Body of pancreas (tissue), 4 donors: Measurements from ENCODE around the gene PDLIM5. TPM values are rescaled to one million over a fixed set of nuclear protein-coding genes. Genes with fewer than 3 reads are reported as not detected.

Source experiments
- ATAC-seq: fragments of 150-250 bp; one replicate; pipeline ENCODE4 v1.9.1; 2016
- DNase-seq, 4 donors: peaks; one replicate each; pipeline ENCODE4 v3.0.0-alpha.2; 2019
- H3K27ac ChIP-seq, 4 donors: fragments of 200-600 bp; sonication (generic); 1 replicate in 3 of 4; 2 replicates in 1 of 4; pipeline versions ENCODE4 v1.5.1 to v1.6.1; 2016 to 2019; ENCODE audit warnings: mild to moderate bottlenecking in 1 of 4, mixed read lengths in 1 of 4, moderate library complexity in 1 of 4
- H3K27me3 ChIP-seq, 2 donors: fragments of 200-600 bp; sonication (generic); one replicate each; pipeline ENCODE4 v1.6.0; 2016; ENCODE audit warnings: mild to moderate bottlenecking in 1 of 2
- H3K36me3 ChIP-seq, 2 donors: fragments of 200-600 bp; sonication (generic); replicated peaks in 1 of 2; 2 replicates each; pipeline ENCODE4 v1.5.1; 2016; ENCODE audit warnings: low read depth in 2 of 2; ENCODE audit not compliant: insufficient read depth in 1 of 2
- H3K4me1 ChIP-seq: fragments of 200-600 bp; sonication (generic); one replicate; pipeline ENCODE4 v1.6.0; 2016
- H3K4me3 ChIP-seq, 2 donors: fragments of 200-600 bp; sonication (generic); 1 replicate in 1 of 2; 2 replicates in 1 of 2; pipeline ENCODE4 v1.5.1; 2016 to 2019
- H3K9me3 ChIP-seq, 3 donors: fragments of 200-600 bp; sonication (generic); 1 replicate in 2 of 3; 2 replicates in 1 of 3; pipeline ENCODE4 v1.5.1; 2016
- POLR2A ChIP-seq, 3 donors: fragments of 450-650 bp; IDR thresholded peaks; one replicate each; pipeline ENCODE4 v1.6.1; 2016; ENCODE audit warnings: antibody characterized with exemption in 3 of 3, mild to moderate bottlenecking in 2 of 3
- WGBS, 2 donors: methylation state at CpG; one replicate each; pipeline ENCODE4 v1.1.5; 2017; 5-methylcytosine and 5-hydroxymethylcytosine counted together
- intact Hi-C: fragments of 100-400 bp; cut with DNase I; formaldehyde crosslinking; loops from one replicate; pipeline ENCODE4 v1.15.1; 2023
- total RNA-seq, 2 donors: library from RNA; depleted of rRNA; stranded (reverse); fragments of >200 nt; gene quantifications; one replicate each; pipeline ENCODE4 v1.1.0, GENCODE V29; 2016
- TF ChIP-seq, protein P1 (sequence below), 7 experiments: fragments of 450-650 bp in 4 of 7; fragments of 200-600 bp in 3 of 7; sonication (generic) in 3 of 7; IDR thresholded peaks; one replicate each; pipeline ENCODE4 v1.5.1; 2016 to 2019; ENCODE audit warnings: antibody characterized with exemption in 7 of 7

Gene PDLIM5
- total RNA-seq, 2 donors from 2014 or later: 44.2 to 70.3 TPM

DNA sequence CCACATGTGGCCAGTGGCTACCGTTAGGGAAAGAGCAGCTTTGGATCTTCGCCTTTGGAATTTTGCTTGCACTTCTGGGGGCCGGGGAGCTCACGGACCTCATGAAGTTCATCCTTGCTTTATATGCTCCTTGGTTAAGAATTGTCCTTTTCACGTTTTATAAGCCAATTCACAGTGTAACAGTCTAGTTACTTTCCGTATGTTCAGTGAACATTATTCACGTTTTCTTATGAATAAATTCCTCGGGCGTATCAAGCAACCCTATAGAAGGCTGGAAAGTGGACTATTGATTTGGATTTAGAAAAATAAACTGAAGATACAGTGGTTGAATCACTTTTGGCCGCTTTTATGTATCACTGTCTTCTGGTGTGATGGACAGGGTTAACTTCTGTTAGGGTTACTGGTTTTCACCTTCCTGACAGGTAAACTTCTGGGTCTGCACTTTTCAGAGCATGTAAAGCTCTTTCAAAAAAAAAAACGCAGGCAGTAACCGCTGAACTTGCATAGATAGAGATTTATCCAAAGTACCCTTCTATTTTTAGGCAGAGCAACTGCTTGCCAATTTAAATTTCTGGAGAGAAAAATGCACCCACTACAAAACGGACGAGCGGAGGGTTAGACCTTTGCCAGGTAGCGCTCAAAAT, 569 bp upstream of the PDLIM5 start:
- no peaks in the 10 kb centered on the region for H3K9me3 ChIP-seq
- no peak for DNase-seq
- H3K36me3 ChIP-seq: no peaks in the 10 kb centered on the region
- intact Hi-C loops: no loop called here
- peaks cover 41% of the 10 kb centered on the region for H3K4me1 ChIP-seq
- H3K27me3 ChIP-seq: no peaks in the 10 kb centered on the region
- ATAC-seq: peak; percentile 0
- peak overlapping the region in 1 of 2 donors; percentile 67 for H3K4me3 ChIP-seq
- H3K27ac ChIP-seq: peak overlapping the region; percentile 94 to 98 (median 96)
- 3 to 6% methylated on average over 15 to 16 of the region's 16 CpGs for WGBS, 2 donors
- no peak for TF ChIP-seq POLR2A (IDR thresholded peaks at IDR 0.05)
- TF ChIP-seq, protein P1, sequence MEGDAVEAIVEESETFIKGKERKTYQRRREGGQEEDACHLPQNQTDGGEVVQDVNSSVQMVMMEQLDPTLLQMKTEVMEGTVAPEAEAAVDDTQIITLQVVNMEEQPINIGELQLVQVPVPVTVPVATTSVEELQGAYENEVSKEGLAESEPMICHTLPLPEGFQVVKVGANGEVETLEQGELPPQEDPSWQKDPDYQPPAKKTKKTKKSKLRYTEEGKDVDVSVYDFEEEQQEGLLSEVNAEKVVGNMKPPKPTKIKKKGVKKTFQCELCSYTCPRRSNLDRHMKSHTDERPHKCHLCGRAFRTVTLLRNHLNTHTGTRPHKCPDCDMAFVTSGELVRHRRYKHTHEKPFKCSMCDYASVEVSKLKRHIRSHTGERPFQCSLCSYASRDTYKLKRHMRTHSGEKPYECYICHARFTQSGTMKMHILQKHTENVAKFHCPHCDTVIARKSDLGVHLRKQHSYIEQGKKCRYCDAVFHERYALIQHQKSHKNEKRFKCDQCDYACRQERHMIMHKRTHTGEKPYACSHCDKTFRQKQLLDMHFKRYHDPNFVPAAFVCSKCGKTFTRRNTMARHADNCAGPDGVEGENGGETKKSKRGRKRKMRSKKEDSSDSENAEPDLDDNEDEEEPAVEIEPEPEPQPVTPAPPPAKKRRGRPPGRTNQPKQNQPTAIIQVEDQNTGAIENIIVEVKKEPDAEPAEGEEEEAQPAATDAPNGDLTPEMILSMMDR (IDR thresholded peaks at IDR 0.05): no peak

DNA sequence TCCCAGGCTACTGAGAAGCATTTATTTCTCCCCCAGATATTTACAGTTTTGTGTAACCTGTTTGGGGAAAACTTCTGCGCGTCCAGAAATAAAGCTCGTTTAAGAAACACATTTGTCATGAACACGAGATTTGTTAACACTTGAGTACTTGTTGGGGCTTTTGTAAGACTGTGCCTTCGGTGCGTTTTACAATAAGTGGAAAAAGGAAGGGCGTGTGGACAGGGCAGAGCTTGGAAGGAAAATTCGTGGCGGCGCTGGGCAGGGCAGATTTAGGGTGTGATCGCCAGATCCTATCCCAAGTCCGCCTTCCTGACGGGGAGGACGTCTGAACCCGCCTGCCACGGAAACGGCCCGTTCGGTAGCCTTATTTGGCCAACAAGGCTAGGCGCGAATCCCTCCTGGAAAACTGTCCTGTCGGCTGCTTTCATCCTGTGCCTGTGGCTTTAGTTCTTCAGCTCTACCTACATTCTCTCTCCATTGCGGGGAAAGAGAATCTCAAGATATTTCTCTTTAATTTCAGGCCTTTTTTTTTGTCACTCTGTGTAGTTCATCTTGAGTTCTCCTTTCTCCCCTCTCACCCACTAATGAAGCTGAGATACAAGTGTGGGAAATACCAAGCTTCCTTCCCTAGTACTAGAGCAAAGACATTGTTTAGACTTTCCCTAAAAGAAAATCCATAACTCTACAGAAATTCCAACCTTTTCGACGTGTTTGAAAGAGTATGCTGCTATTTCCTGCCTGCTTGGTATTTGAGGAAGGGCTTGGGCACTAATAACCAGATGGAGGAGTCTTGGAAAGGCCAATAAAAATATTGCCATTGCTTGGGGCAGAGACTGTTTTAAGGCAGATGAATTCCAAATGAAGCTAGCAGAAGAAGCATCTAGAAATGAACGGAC, 982 bp downstream of the PDLIM5 start:
- H3K4me3 ChIP-seq: peak overlapping the region; percentile 67 to 91
- TF ChIP-seq POLR2A (IDR thresholded peaks at IDR 0.05): peak; percentile 29 to 62 (median 51)
- TF ChIP-seq, protein P1 (IDR thresholded peaks at IDR 0.05): no peak
- DNase-seq (peak; percentile 83 to 89 (median 84)), ATAC-seq (peak; percentile 70)
- intact Hi-C loops: no loop called here
- H3K27ac ChIP-seq: peak overlapping the region; percentile 94 to 98 (median 96)
- H3K4me1 ChIP-seq: peaks cover 44% of the 10 kb centered on the region
- H3K9me3 ChIP-seq: no peaks in the 10 kb centered on the region
- H3K27me3 ChIP-seq: no peaks in the 10 kb centered on the region
- 1% methylated on average over 25 to 26 of the region's 26 CpGs for WGBS, 2 donors
- H3K36me3 ChIP-seq: peaks cover 0 to 2% of the 10 kb centered on the region in 2 donors

DNA sequence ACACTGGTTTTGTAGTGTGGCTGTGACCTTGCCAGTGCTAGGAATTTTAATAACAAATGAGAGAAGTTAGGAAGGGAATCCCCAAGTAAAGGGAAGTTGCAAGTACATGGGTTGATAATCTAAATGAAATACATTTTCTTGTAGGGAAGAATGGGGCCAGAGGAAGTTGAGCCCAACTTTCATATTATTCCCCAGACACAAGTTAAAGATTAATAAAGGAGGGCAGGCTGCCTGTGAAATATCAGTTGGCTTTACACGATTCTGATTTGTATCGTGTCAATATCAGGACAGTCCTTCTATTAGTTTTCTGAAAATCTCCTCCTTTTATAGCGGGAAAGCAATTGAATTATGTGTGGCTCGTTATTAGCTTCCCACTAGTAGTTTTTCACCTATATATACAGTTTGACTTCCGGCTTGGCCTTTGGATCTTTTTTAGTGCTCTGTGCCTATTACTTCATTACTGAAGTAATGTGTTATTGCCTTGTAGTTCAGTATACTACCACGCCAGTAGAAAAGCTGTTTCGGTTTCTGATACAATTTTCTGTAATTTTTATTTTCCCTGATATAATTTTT, 1.7 kb downstream of the PDLIM5 start:
- TF ChIP-seq, protein P1 (IDR thresholded peaks at IDR 0.05): peak in 3 of 7 experiments; percentile 19 to 30 (median 24)
- peak in 2 of 3 donors; percentile 64 to 67 for TF ChIP-seq POLR2A (IDR thresholded peaks at IDR 0.05)
- Histone ChIP-seq H3K4me1 (peaks cover 42% of the 10 kb centered on the region), H3K27me3 (no peaks in the 10 kb centered on the region), H3K36me3 (peaks cover 0 to 2% of the 10 kb centered on the region in 2 donors), H3K4me3 (no peak overlapping the region), H3K9me3 (no peaks in the 10 kb centered on the region), H3K27ac (peak overlapping the region; percentile 94 to 98 (median 96))
- WGBS, 2 donors: 10 to 20% methylated on average over 7 of the region's 7 CpGs
- intact Hi-C loops: no loop called here
- peak; percentile 38 for ATAC-seq
- DNase-seq: peak in 2 of 4 donors; percentile 18 to 30

DNA sequence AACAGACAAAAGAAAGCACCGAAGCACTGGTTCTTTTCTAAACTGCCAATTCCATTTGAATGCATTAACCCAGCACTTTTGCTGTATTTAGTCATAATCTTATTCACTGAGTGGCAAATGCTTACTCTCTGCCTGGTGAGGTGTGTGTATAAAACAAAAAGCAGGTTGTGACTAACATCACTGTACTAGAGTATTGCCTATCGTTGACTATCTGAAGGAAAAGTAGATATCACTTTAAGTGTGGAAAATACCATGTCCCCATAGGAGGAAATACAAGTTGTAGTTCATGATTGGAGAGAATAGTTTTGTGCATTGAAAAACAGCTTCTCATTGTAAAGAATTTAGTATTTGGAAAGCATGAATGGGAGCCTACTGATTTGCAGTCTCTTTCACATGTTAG, 2.7 kb downstream of the PDLIM5 start:
- Histone ChIP-seq H3K4me1 (peaks cover 42% of the 10 kb centered on the region), H3K36me3 (peaks cover 0 to 2% of the 10 kb centered on the region in 2 donors), H3K27ac (peak overlapping the region; percentile 52 to 98 (median 95)), H3K4me3 (no peak overlapping the region), H3K9me3 (no peaks in the 10 kb centered on the region), H3K27me3 (no peaks in the 10 kb centered on the region)
- intact Hi-C loops: no loop called here
- WGBS, 2 donors: 10 to 15% methylated on average over 2 of the region's 2 CpGs
- ATAC-seq (no peak), DNase-seq (no peak)
- TF ChIP-seq, protein P1 (IDR thresholded peaks at IDR 0.05): no peak
- no peak for TF ChIP-seq POLR2A (IDR thresholded peaks at IDR 0.05)
